ENCODE data around the gene ZFYVE26.

Gene ZFYVE26

GRCh38 chr14:67766035-67766680 lies 50.2 kb downstream of the ZFYVE26 start:
- no peak overlapping the region for H3K4me3 ChIP-seq (ENCODE audit: low read depth, low read length)
- H3K9me3 ChIP-seq (ENCODE audit: control insufficient read depth, insufficient read depth, low read length): no peaks in the 10 kb centered on the region
- peaks cover 12% of the 10 kb centered on the region for H3K36me3 ChIP-seq (ENCODE audit: control insufficient read depth, insufficient read depth, low read length)
- no peaks in the 10 kb centered on the region for H3K4me1 ChIP-seq (ENCODE audit: control insufficient read depth, insufficient read depth, low read length)
- H3K27me3 ChIP-seq (ENCODE audit: control insufficient read depth, insufficient read depth, low read length): no peaks in the 10 kb centered on the region
- no peak overlapping the region for H3K9ac ChIP-seq (ENCODE audit: low read depth, low read length)

DNA sequence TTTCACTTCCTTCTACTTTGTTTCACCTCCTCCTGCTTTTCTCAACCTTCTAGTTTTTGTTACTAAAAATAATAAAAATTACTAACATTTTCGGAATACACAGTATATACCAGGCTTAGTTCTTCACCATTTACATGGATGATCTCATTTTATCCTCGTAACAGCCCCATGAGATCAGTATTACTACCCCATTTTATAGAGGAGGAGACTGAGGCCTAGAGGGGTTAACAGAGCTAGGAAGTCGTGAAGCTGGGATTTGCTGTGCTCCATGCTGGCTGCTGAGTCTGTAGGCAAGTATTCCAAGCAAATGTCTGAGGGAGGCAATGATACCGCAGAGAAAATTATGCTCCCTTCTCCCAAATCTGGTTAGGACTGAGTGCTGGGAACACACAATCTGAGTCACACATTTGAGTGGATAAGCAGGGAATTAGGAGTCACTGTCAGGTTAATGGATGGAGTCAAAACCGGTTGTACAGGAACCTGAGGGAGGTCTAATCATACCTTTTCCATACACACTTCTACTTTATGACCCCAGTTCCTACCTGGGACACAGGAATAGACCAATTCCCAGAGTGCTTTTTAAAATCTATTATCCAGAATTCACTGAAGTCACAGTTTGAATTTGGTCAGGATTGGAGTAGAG lies 51.1 kb downstream of the ZFYVE26 start:
- Histone ChIP-seq H3K9me3 (ENCODE audit: control insufficient read depth, insufficient read depth, low read length) (no peaks in the 10 kb centered on the region), H3K4me3 (ENCODE audit: low read depth, low read length) (no peak overlapping the region), H3K36me3 (ENCODE audit: control insufficient read depth, insufficient read depth, low read length) (peaks cover 15% of the 10 kb centered on the region), H3K27me3 (ENCODE audit: control insufficient read depth, insufficient read depth, low read length) (no peaks in the 10 kb centered on the region), H3K4me1 (ENCODE audit: control insufficient read depth, insufficient read depth, low read length) (no peaks in the 10 kb centered on the region), H3K9ac (ENCODE audit: low read depth, low read length) (no peak overlapping the region)

GRCh38 chr14:67764496-67764895 lies 51.9 kb downstream of the ZFYVE26 start:
- Histone ChIP-seq H3K9ac (ENCODE audit: low read depth, low read length) (no peak overlapping the region), H3K4me3 (ENCODE audit: low read depth, low read length) (no peak overlapping the region), H3K27me3 (ENCODE audit: control insufficient read depth, insufficient read depth, low read length) (no peaks in the 10 kb centered on the region), H3K36me3 (ENCODE audit: control insufficient read depth, insufficient read depth, low read length) (peaks cover 15% of the 10 kb centered on the region), H3K4me1 (ENCODE audit: control insufficient read depth, insufficient read depth, low read length) (no peaks in the 10 kb centered on the region), H3K9me3 (ENCODE audit: control insufficient read depth, insufficient read depth, low read length) (no peaks in the 10 kb centered on the region)

DNA sequence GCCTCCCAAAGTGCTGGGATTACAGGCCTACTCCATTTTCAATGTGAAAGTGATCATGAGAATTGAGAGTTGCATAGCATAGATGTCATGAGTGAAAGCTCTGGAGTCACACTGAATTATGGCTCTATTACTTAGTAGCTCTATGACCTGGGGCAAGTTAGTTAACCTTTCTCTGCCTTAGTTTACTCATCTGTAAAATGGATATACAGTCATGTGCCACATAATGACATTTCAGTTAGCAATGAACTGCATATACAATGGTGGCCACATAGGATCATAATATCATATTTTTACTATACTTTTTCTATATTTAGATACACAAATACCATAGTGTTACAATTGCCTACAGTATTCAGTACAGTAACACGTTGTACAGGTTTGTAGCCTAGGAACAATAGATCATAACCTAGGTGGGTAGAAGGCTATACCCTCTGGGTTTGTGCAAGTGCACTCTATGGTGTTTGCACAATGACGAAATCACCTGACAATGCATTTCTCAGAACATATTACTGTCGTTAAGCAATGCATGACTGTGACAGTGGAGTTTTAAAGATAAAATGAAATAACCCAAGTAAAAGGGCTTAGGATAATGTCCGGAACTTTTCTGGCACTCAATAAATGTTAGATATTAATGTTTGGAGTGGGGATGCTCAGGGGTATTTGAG lies 53.1 kb downstream of the ZFYVE26 start:
- Histone ChIP-seq H3K4me1 (ENCODE audit: control insufficient read depth, insufficient read depth, low read length) (no peaks in the 10 kb centered on the region), H3K27me3 (ENCODE audit: control insufficient read depth, insufficient read depth, low read length) (no peaks in the 10 kb centered on the region), H3K36me3 (ENCODE audit: control insufficient read depth, insufficient read depth, low read length) (peaks cover 15% of the 10 kb centered on the region), H3K9ac (ENCODE audit: low read depth, low read length) (no peak overlapping the region), H3K9me3 (ENCODE audit: control insufficient read depth, insufficient read depth, low read length) (no peaks in the 10 kb centered on the region), H3K4me3 (ENCODE audit: low read depth, low read length) (no peak overlapping the region)

- H3K4me3 ChIP-seq (ENCODE audit: low read depth, low read length): no peak overlapping the region
- no peaks in the 10 kb centered on the region for H3K27me3 ChIP-seq (ENCODE audit: control insufficient read depth, insufficient read depth, low read length)
- peaks cover 15% of the 10 kb centered on the region for H3K36me3 ChIP-seq (ENCODE audit: control insufficient read depth, insufficient read depth, low read length)
These were observed 54.3 kb downstream of the ZFYVE26 start for GRCh38 chr14:67762051-67762450.

DNA sequence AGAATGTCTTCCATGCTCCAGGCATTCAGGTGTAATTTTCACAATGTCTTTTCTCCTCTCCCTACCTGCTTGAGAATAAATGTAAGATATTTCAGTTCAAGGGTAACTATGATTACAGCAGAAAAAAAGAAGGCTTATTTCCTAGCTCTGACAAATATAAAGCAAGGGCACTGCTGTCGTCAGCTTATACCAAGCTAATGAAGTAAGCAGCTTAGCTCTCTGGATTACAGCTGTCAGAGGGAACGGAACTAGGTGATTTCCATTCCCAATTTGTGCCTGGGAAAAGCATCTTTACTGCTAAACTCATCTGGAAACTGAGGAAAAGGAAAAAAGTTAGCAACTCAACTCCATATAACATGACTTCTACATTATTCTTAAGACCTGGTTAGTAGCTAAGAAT lies 56.5 kb downstream of the ZFYVE26 start:
- no peaks in the 10 kb centered on the region for H3K9me3 ChIP-seq (ENCODE audit: control insufficient read depth, insufficient read depth, low read length)
- H3K27me3 ChIP-seq (ENCODE audit: control insufficient read depth, insufficient read depth, low read length): no peaks in the 10 kb centered on the region
- peaks cover 10% of the 10 kb centered on the region for H3K36me3 ChIP-seq (ENCODE audit: control insufficient read depth, insufficient read depth, low read length)
- H3K4me1 ChIP-seq (ENCODE audit: control insufficient read depth, insufficient read depth, low read length): no peaks in the 10 kb centered on the region
- no peak overlapping the region for H3K9ac ChIP-seq (ENCODE audit: low read depth, low read length)
- no peak overlapping the region for H3K4me3 ChIP-seq (ENCODE audit: low read depth, low read length)

More at GRCh38 chr14:67762051-67762450, 54.3 kb downstream of the ZFYVE26 start:
- no peaks in the 10 kb centered on the region for H3K4me1 ChIP-seq (ENCODE audit: control insufficient read depth, insufficient read depth, low read length)
- H3K9me3 ChIP-seq (ENCODE audit: control insufficient read depth, insufficient read depth, low read length): no peaks in the 10 kb centered on the region
- no peak overlapping the region for H3K9ac ChIP-seq (ENCODE audit: low read depth, low read length)

GRCh38 chr14:67757175-67757574 lies 59.2 kb downstream of the ZFYVE26 start:
- Histone ChIP-seq H3K9ac (ENCODE audit: low read depth, low read length) (no peak overlapping the region), H3K27me3 (ENCODE audit: control insufficient read depth, insufficient read depth, low read length) (no peaks in the 10 kb centered on the region), H3K36me3 (ENCODE audit: control insufficient read depth, insufficient read depth, low read length) (peaks cover 23% of the 10 kb centered on the region), H3K4me1 (ENCODE audit: control insufficient read depth, insufficient read depth, low read length) (no peaks in the 10 kb centered on the region), H3K9me3 (ENCODE audit: control insufficient read depth, insufficient read depth, low read length) (no peaks in the 10 kb centered on the region), H3K4me3 (ENCODE audit: low read depth, low read length) (no peak overlapping the region)

DNA sequence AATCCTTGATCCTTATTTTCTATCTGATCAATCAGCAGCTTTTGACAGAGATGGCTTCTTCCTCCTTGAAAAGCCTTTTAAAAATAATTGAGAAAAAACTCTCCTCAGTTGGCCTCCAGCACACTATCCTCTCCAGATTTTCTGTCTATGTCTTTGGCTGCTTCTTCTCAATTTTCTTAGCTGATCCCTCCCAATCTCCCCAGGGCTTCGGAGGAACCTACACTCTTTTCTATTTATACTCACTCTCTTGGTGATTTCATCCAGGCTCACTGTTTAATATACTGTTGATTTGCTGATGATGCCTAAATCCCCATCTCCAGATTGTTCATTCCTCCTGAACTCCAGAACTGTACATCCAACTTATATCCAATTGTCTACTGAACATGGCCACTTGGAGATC lies 59.9 kb downstream of the ZFYVE26 start:
- H3K4me3 ChIP-seq (ENCODE audit: low read depth, low read length): no peak overlapping the region
- H3K27me3 ChIP-seq (ENCODE audit: control insufficient read depth, insufficient read depth, low read length): no peaks in the 10 kb centered on the region
- no peaks in the 10 kb centered on the region for H3K9me3 ChIP-seq (ENCODE audit: control insufficient read depth, insufficient read depth, low read length)
- H3K4me1 ChIP-seq (ENCODE audit: control insufficient read depth, insufficient read depth, low read length): no peaks in the 10 kb centered on the region
- no peak overlapping the region for H3K9ac ChIP-seq (ENCODE audit: low read depth, low read length)
- peaks cover 25% of the 10 kb centered on the region for H3K36me3 ChIP-seq (ENCODE audit: control insufficient read depth, insufficient read depth, low read length)

GRCh38 chr14:67749341-67750084 lies 66.9 kb downstream of the ZFYVE26 start:
- H3K36me3 ChIP-seq (ENCODE audit: control insufficient read depth, insufficient read depth, low read length): peaks cover 39% of the 10 kb centered on the region
- H3K4me1 ChIP-seq (ENCODE audit: control insufficient read depth, insufficient read depth, low read length): no peaks in the 10 kb centered on the region
- H3K9me3 ChIP-seq (ENCODE audit: control insufficient read depth, insufficient read depth, low read length): no peaks in the 10 kb centered on the region
- no peak overlapping the region for H3K4me3 ChIP-seq (ENCODE audit: low read depth, low read length)
- H3K27me3 ChIP-seq (ENCODE audit: control insufficient read depth, insufficient read depth, low read length): no peaks in the 10 kb centered on the region
- no peak overlapping the region for H3K9ac ChIP-seq (ENCODE audit: low read depth, low read length)

DNA sequence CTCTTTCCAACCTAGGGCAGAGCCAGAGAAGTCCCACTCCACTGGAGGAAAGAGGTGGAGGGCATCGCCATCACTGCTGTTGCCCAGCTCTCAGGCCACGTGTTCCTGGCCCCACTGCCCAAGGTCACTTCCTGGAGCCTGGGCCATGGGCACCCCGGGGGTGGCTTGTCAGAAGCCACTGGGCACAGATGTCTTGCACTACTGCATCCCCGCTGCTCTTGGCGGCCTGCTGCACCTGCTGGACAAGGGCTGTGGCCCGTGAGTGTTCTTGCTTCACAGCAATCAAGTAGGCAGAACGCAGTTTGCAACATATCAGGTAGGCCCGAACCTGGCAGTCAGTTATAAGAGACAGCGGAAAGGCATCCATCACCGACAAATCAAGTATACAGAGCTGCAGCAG lies 68.1 kb downstream of the ZFYVE26 start:
- no peaks in the 10 kb centered on the region for H3K27me3 ChIP-seq (ENCODE audit: control insufficient read depth, insufficient read depth, low read length)
- H3K9ac ChIP-seq (ENCODE audit: low read depth, low read length): no peak overlapping the region
- no peaks in the 10 kb centered on the region for H3K9me3 ChIP-seq (ENCODE audit: control insufficient read depth, insufficient read depth, low read length)
- peaks cover 33% of the 10 kb centered on the region for H3K36me3 ChIP-seq (ENCODE audit: control insufficient read depth, insufficient read depth, low read length)
- H3K4me1 ChIP-seq (ENCODE audit: control insufficient read depth, insufficient read depth, low read length): no peaks in the 10 kb centered on the region
- H3K4me3 ChIP-seq (ENCODE audit: low read depth, low read length): no peak overlapping the region

- Histone ChIP-seq H3K9me3 (ENCODE audit: control insufficient read depth, insufficient read depth, low read length) (no peaks in the 10 kb centered on the region), H3K4me3 (ENCODE audit: low read depth, low read length) (no peak overlapping the region), H3K27me3 (ENCODE audit: control insufficient read depth, insufficient read depth, low read length) (no peaks in the 10 kb centered on the region), H3K9ac (ENCODE audit: low read depth, low read length) (no peak overlapping the region), H3K36me3 (ENCODE audit: control insufficient read depth, insufficient read depth, low read length) (peaks cover 20% of the 10 kb centered on the region), H3K4me1 (ENCODE audit: control insufficient read depth, insufficient read depth, low read length) (no peaks in the 10 kb centered on the region)
These were observed 69.5 kb downstream of the ZFYVE26 start for GRCh38 chr14:67746927-67747326.
